HL-60 (cell line): ENCODE results near the gene ZNF804A.

Experiments
- DNase-seq, 2 experiments: peaks; one replicate each; pipeline ENCODE4 v3.0.0-alpha.2; 2010 to 2020; ENCODE audit warnings: low read depth in 1 of 2, low spot score in 1 of 2
- H3K27ac ChIP-seq: fragments of 250-450 bp; sonication (Bioruptor Pico); replicated peaks from 2 replicates; pipeline ENCODE4 v1.5.1; 2020; ENCODE audit warnings: mild to moderate bottlenecking, moderate library complexity
- H3K27me3 ChIP-seq: fragments of 250-450 bp; sonication (Bioruptor Pico); 2 replicates; pipeline ENCODE4 v1.5.1; 2021; ENCODE audit warnings: mild to moderate bottlenecking, moderate library complexity; ENCODE audit not compliant: insufficient read depth, poor library complexity, severe bottlenecking
- H3K4me3 ChIP-seq: replicated peaks from 2 replicates; pipeline ENCODE4 v1.5.1; 2011; ENCODE audit warnings: mild to moderate bottlenecking, control low read depth, low read length; ENCODE audit not compliant: insufficient read depth
- CTCF ChIP-seq: IDR thresholded peaks from one replicate; pipeline ENCODE4 v1.5.1; 2011; ENCODE audit warnings: low read length, control low read depth, inconsistent platforms; ENCODE audit not compliant: insufficient read depth
- GABPA ChIP-seq: IDR thresholded peaks from 2 replicates; pipeline ENCODE4 v1.6.1; 2012; ENCODE audit warnings: low read depth
- POLR2AphosphoS5 ChIP-seq: IDR thresholded peaks from 2 replicates; pipeline ENCODE4 v1.6.1; 2012; ENCODE audit warnings: low read depth
- REST ChIP-seq: IDR thresholded peaks from 2 replicates; pipeline ENCODE4 v1.6.1; 2012; ENCODE audit warnings: low read depth; ENCODE audit not compliant: insufficient replicate concordance
- SPI1 ChIP-seq: IDR thresholded peaks from 2 replicates; pipeline ENCODE4 v1.6.1; 2012; ENCODE audit warnings: low read depth, mild to moderate bottlenecking, borderline replicate concordance

Gene ZNF804A

GRCh38 chr2:184646177-184646576 lies 47.8 kb downstream of the ZNF804A start:
- TF ChIP-seq GABPA: no peak
- no peak for TF ChIP-seq SPI1
- TF ChIP-seq CTCF: no peak
- no peak for TF ChIP-seq REST
- TF ChIP-seq POLR2AphosphoS5: no peak
- H3K4me3 ChIP-seq: no peak overlapping the region
- H3K27me3 ChIP-seq: no peaks in the 10 kb centered on the region
- no peak for DNase-seq
- H3K27ac ChIP-seq: no peak overlapping the region

GRCh38 chr2:184646593-184646992 lies 48.3 kb downstream of the ZNF804A start:
- TF ChIP-seq REST (no peak), SPI1 (no peak), CTCF (no peak), POLR2AphosphoS5 (no peak), GABPA (no peak)
- Histone ChIP-seq H3K27ac (no peak overlapping the region), H3K27me3 (no peaks in the 10 kb centered on the region), H3K4me3 (no peak overlapping the region)
- no peak for DNase-seq

- DNase-seq: no peak
- Histone ChIP-seq H3K4me3 (no peak overlapping the region), H3K27me3 (no peaks in the 10 kb centered on the region), H3K27ac (no peak overlapping the region)
- TF ChIP-seq SPI1: no peak
- TF ChIP-seq POLR2AphosphoS5: no peak
- no peak for TF ChIP-seq CTCF
- TF ChIP-seq REST: no peak
- no peak for TF ChIP-seq GABPA
Observed at GRCh38 chr2:184654945-184655344, 56.6 kb downstream of the ZNF804A start.
